Neural progenitor cell (in vitro differentiated cells): ENCODE results near the gene ITPR1. TPM values are rescaled to one million over a fixed set of nuclear protein-coding genes. Genes with fewer than 3 reads are reported as not detected.

Experiments
- DNase-seq: peaks from one replicate; pipeline ENCODE4 v3.0.0-alpha.2; 2016; ENCODE audit warnings: low spot score
- H2AFZ ChIP-seq: fragments of 200-600 bp; sonication (generic); replicated peaks from 2 replicates; pipeline ENCODE4 v1.6.1; 2016; ENCODE audit warnings: antibody characterized with exemption
- H3F3A ChIP-seq: fragments of 200-600 bp; sonication (generic); 2 replicates; pipeline ENCODE4 v1.6.1; 2016; ENCODE audit warnings: antibody characterized with exemption, low read depth
- H3K27ac ChIP-seq: fragments of 200-600 bp; sonication (generic); 2 replicates; pipeline ENCODE4 v1.5.1; 2016; ENCODE audit warnings: mild to moderate bottlenecking
- H3K27me3 ChIP-seq: fragments of 200-600 bp; sonication (generic); 2 replicates; pipeline ENCODE4 v1.6.1; 2016; ENCODE audit warnings: mild to moderate bottlenecking, moderate library complexity
- H3K36me3 ChIP-seq: fragments of 200-600 bp; sonication (generic); 2 replicates; pipeline ENCODE4 v1.5.1; 2016
- H3K4me1 ChIP-seq: fragments of 200-600 bp; sonication (generic); 2 replicates; pipeline ENCODE4 v1.6.1; 2016; ENCODE audit warnings: mixed run types
- H3K4me2 ChIP-seq: fragments of 200-600 bp; sonication (generic); 2 replicates; pipeline ENCODE4 v1.6.1; 2016
- H3K4me3 ChIP-seq: fragments of 200-600 bp; sonication (generic); 2 replicates; pipeline ENCODE4 v1.5.1; 2016
- H3K79me2 ChIP-seq: fragments of 200-600 bp; sonication (generic); 2 replicates; pipeline ENCODE4 v1.6.1; 2016; ENCODE audit warnings: low read depth
- H3K9ac ChIP-seq: fragments of 200-600 bp; sonication (generic); 2 replicates; pipeline ENCODE4 v1.6.1; 2016
- H3K9me3 ChIP-seq: fragments of 200-600 bp; sonication (generic); 2 replicates; pipeline ENCODE4 v1.5.1; 2016; ENCODE audit warnings: low read depth
- H4K20me1 ChIP-seq: fragments of 200-600 bp; sonication (generic); 2 replicates; pipeline ENCODE4 v1.6.1; 2016; ENCODE audit warnings: low read depth
- H3K27ac Mint-ChIP-seq: 3 replicates; pipeline ENCODE4 v1.8.0; 2021; ENCODE audit warnings: mixed read lengths
- H3K27me3 Mint-ChIP-seq: 2 replicates; pipeline ENCODE4 v1.8.0; 2022; ENCODE audit warnings: low read depth, mild to moderate bottlenecking, inconsistent platforms, moderate library complexity, mixed read lengths; ENCODE audit not compliant: insufficient read depth
- H3K36me3 Mint-ChIP-seq: 3 replicates; pipeline ENCODE4 v1.8.0; 2021; ENCODE audit warnings: mixed read lengths
- H3K4me1 Mint-ChIP-seq: 3 replicates; pipeline ENCODE4 v1.8.0; 2021; ENCODE audit warnings: mixed read lengths
- H3K4me3 Mint-ChIP-seq: 3 replicates; pipeline ENCODE4 v1.8.0; 2021; ENCODE audit warnings: mild to moderate bottlenecking, moderate library complexity, mixed read lengths
- H3K9me3 Mint-ChIP-seq: 3 replicates; pipeline ENCODE4 v1.8.0; 2020; ENCODE audit warnings: mixed read lengths
- CTCF ChIP-seq: fragments of 200-600 bp; sonication (generic); IDR thresholded peaks from 2 replicates; pipeline ENCODE4 v1.5.1; 2017; ENCODE audit warnings: antibody characterized with exemption, mild to moderate bottlenecking
- EZH2 ChIP-seq: fragments of 200-600 bp; sonication (generic); IDR thresholded peaks from 2 replicates; pipeline ENCODE4 v1.6.1; 2017; ENCODE audit warnings: antibody characterized with exemption, mild to moderate bottlenecking, moderate library complexity
- EZH2phosphoT487 ChIP-seq: fragments of 200-600 bp; sonication (generic); IDR thresholded peaks from 2 replicates; pipeline ENCODE4 v1.6.1; 2017; ENCODE audit warnings: antibody characterized with exemption
- total RNA-seq: library from RNA; depleted of rRNA; stranded (reverse); fragments of >200 nt; gene quantifications from 2 replicates; pipeline ENCODE4 v1.2.3, GENCODE V29; 2015; ENCODE audit warnings: low replicate concordance

Gene ITPR1
- total RNA-seq, 1 donor from 2014 or later = 5.0 TPM

- Mint-ChIP-seq H3K27ac (no peak overlapping the region), H3K36me3 (peaks cover 23% of the 10 kb centered on the region), H3K27me3 (peaks cover 2% of the 10 kb centered on the region), H3K4me1 (no peaks in the 10 kb centered on the region), H3K4me3 (no peak overlapping the region), H3K9me3 (peaks cover 4% of the 10 kb centered on the region)
- Histone ChIP-seq H4K20me1 (no peaks in the 10 kb centered on the region), H2AFZ (no peak overlapping the region), H3K36me3 (no peaks in the 10 kb centered on the region), H3K4me3 (no peak overlapping the region), H3K79me2 (no peaks in the 10 kb centered on the region), H3K9me3 (no peaks in the 10 kb centered on the region), H3K4me2 (no peak overlapping the region), H3K27me3 (no peaks in the 10 kb centered on the region), H3K4me1 (no peaks in the 10 kb centered on the region), H3K27ac (no peak overlapping the region), H3K9ac (no peak overlapping the region), H3F3A (no peaks in the 10 kb centered on the region)
- no peak for DNase-seq
- TF ChIP-seq EZH2phosphoT487 = no peak
- TF ChIP-seq EZH2 = no peak
- TF ChIP-seq CTCF = no peak
Measured at GRCh38 chr3:4785551-4785950, 292.4 kb downstream of the ITPR1 start.

- Mint-ChIP-seq H3K9me3 (peaks cover 8% of the 10 kb centered on the region), H3K36me3 (peaks cover 27% of the 10 kb centered on the region), H3K4me3 (no peak overlapping the region), H3K4me1 (no peaks in the 10 kb centered on the region), H3K27me3 (peaks cover 2% of the 10 kb centered on the region), H3K27ac (no peak overlapping the region)
- Histone ChIP-seq H3K27ac (no peak overlapping the region), H3K9me3 (no peaks in the 10 kb centered on the region), H3F3A (no peaks in the 10 kb centered on the region), H3K9ac (no peak overlapping the region), H3K79me2 (no peaks in the 10 kb centered on the region), H3K4me1 (no peaks in the 10 kb centered on the region), H3K36me3 (no peaks in the 10 kb centered on the region), H3K27me3 (no peaks in the 10 kb centered on the region), H3K4me2 (no peak overlapping the region), H4K20me1 (no peaks in the 10 kb centered on the region), H2AFZ (no peak overlapping the region), H3K4me3 (no peak overlapping the region)
- DNase-seq = no peak
- no peak for TF ChIP-seq EZH2
- TF ChIP-seq CTCF = no peak
- TF ChIP-seq EZH2phosphoT487 = no peak
Measured at GRCh38 chr3:4786431-4786830, 293.3 kb downstream of the ITPR1 start.

- peaks cover 18% of the 10 kb centered on the region for H3K36me3 Mint-ChIP-seq
- H3K4me3 Mint-ChIP-seq = no peak overlapping the region
- no peak overlapping the region for H3K9ac ChIP-seq
- no peak overlapping the region for H3K27ac Mint-ChIP-seq
- no peak overlapping the region for H3K4me3 ChIP-seq
- no peak overlapping the region for H2AFZ ChIP-seq
- H3K79me2 ChIP-seq = no peaks in the 10 kb centered on the region
- no peaks in the 10 kb centered on the region for H3K4me1 Mint-ChIP-seq
- H3K36me3 ChIP-seq = no peaks in the 10 kb centered on the region
- H3F3A ChIP-seq = no peaks in the 10 kb centered on the region
- peaks cover 2% of the 10 kb centered on the region for H3K27me3 Mint-ChIP-seq
- H3K9me3 ChIP-seq = no peaks in the 10 kb centered on the region
- no peaks in the 10 kb centered on the region for H3K27me3 ChIP-seq
- H3K4me1 ChIP-seq = no peaks in the 10 kb centered on the region
- H3K4me2 ChIP-seq = no peak overlapping the region
- H3K27ac ChIP-seq = no peak overlapping the region
- no peaks in the 10 kb centered on the region for H4K20me1 ChIP-seq
- no peak for DNase-seq
- peaks cover 6% of the 10 kb centered on the region for H3K9me3 Mint-ChIP-seq
- TF ChIP-seq EZH2 (no peak), CTCF (no peak), EZH2phosphoT487 (no peak)
Measured at GRCh38 chr3:4791358-4791757, 298.2 kb downstream of the ITPR1 start.
